Transverse colon (tissue), 4 donors: ENCODE results near the gene LRRC75B. TPM values are rescaled to one million over a fixed set of nuclear protein-coding genes. Genes with fewer than 3 reads are reported as not detected.
A peak's percentile ranks its signal among the peaks of the same experiment; 100 is the strongest.

Experiments used
- DNase-seq: peaks from one replicate; pipeline ENCODE4 v3.0.0-alpha.2; 2019
- H3K27ac ChIP-seq, 4 donors: fragments of 200-600 bp; sonication (generic); 2 replicates each; pipeline ENCODE4 v1.5.1; 2016 to 2018; ENCODE audit warnings: inconsistent platforms in 4 of 4
- H3K27me3 ChIP-seq: fragments of 200-600 bp; sonication (generic); 2 replicates; pipeline ENCODE4 v1.5.1; 2017; ENCODE audit warnings: inconsistent platforms
- H3K36me3 ChIP-seq, 4 donors: fragments of 200-600 bp; sonication (generic); 2 replicates each; pipeline ENCODE4 v1.5.1; 2017 to 2019; ENCODE audit warnings: inconsistent platforms in 4 of 4
- H3K4me1 ChIP-seq, 4 donors: fragments of 200-600 bp; sonication (generic); 2 replicates each; pipeline ENCODE4 v1.5.1; 2017 to 2020; ENCODE audit warnings: inconsistent platforms in 4 of 4
- H3K4me3 ChIP-seq, 4 donors: fragments of 200-600 bp; sonication (generic); 1 replicate in 1 of 4; 2 replicates in 3 of 4; pipeline versions ENCODE4 v1.5.1 to v1.6.1; 2017 to 2019; ENCODE audit warnings: inconsistent platforms in 4 of 4
- H3K9me3 ChIP-seq, 2 donors: fragments of 200-600 bp; sonication (generic); 2 replicates each; pipeline ENCODE4 v1.5.1; 2017 to 2019; ENCODE audit warnings: inconsistent platforms in 2 of 2
- EP300 ChIP-seq: sonication (generic); formaldehyde crosslinking; IDR thresholded peaks from one replicate; pipeline ENCODE4 v1.6.1; 2017; ENCODE audit warnings: antibody characterized with exemption, low read depth
- POLR2A ChIP-seq: fragments of 450-650 bp; IDR thresholded peaks from one replicate; pipeline ENCODE4 v1.6.1; 2016; ENCODE audit warnings: antibody characterized with exemption, mild to moderate bottlenecking, moderate library complexity
- POLR2AphosphoS5 ChIP-seq, 3 donors: sonication (generic); formaldehyde crosslinking; IDR thresholded peaks; one replicate each; pipeline ENCODE4 v1.6.1; 2016; ENCODE audit warnings: antibody characterized with exemption in 3 of 3
- WGBS, 2 donors: methylation state at CpG; one replicate each; pipeline ENCODE4 v1.1.5; 2018; ENCODE audit warnings: low coverage in 1 of 2; 5-methylcytosine and 5-hydroxymethylcytosine counted together
- in situ Hi-C, 4 donors: fragments of 200-750 bp; cut with MboI; loops; one replicate each; pipeline versions ENCODE4 v1.15.0 to v1.15.1; 2017; ENCODE audit warnings: low sequenced_read_pairs in 3 of 4, low pct_ligation_motif_present in 1 of 4, low pct_unique_long_range_greater_than_20kb in 1 of 4
- intact Hi-C: fragments of 100-400 bp; cut with DNase I; formaldehyde crosslinking; loops from one replicate; pipeline ENCODE4 v1.15.1; 2023; ENCODE audit warnings: low total_unique reads
- total RNA-seq, 4 donors: library from RNA; depleted of rRNA; stranded (reverse); fragments of >200 nt; gene quantifications; one replicate each; pipeline ENCODE4 v1.1.0, GENCODE V29; 2016
- TF ChIP-seq, protein P1 (sequence below), 5 experiments: fragments of 200-600 bp in 3 of 5; fragments of 450-650 bp in 2 of 5; sonication (generic) in 3 of 5; IDR thresholded peaks; 1 replicate in 2 of 5; 2 replicates in 3 of 5; pipeline ENCODE4 v1.5.1; 2016 to 2017; ENCODE audit warnings: antibody characterized with exemption in 5 of 5, inconsistent platforms in 3 of 5, mild to moderate bottlenecking in 2 of 5, moderate library complexity in 1 of 5

Gene LRRC75B
- total RNA-seq, 4 donors from 2014 or later = 13.3 to 20.6 (median 16.6) TPM

DNA sequence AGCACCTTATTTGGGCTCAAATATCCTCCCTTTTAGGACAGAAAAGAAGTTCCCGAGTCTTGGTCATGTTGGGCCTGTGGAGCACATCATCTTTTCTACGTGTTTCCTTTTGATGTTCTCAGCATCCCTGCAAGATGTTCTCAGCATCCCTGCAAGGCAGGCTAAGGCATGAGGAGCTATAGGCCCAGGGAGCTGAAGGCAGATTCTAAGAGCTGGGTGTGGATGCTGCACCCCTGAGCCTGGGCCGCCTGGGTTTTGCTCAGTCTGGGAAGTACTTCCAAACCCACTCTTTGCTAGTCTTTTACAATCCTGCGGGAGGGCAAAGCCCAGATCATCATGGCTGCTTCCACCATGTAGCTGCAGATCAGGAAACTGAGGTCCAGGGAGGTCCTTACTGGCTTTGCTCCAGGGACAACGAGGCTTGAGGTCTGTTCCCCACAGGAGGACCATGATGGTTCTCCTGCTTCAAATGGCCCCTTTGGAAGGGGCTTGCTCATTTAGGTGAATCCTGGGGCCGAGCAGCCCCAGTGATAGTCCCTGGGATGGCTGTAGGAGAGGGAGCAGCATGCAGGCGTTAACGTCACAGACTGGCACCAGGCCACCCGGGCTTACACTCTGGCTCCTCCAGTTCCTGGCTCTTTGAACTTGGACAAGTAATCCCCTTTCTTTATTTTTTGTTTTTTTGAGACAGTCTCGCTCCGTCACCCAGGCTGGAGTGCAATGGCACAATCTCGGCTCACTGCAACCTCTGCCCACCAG, 10.6 kb downstream of the LRRC75B start:
- 87 to 96% methylated on average over 7 to 12 of the region's 12 CpGs for WGBS, 2 donors
- no peaks in the 10 kb centered on the region for H3K36me3 ChIP-seq
- no peak for DNase-seq
- H3K4me3 ChIP-seq = no peak overlapping the region
- in situ Hi-C loops = no loop called here
- no peak for TF ChIP-seq POLR2A
- TF ChIP-seq EP300 = no peak
- peaks cover 12 to 48% (median 34%) of the 10 kb centered on the region in 4 donors for H3K4me1 ChIP-seq
- intact Hi-C loops = no loop called here
- no peaks in the 10 kb centered on the region for H3K27me3 ChIP-seq
- no peaks in the 10 kb centered on the region for H3K9me3 ChIP-seq
- H3K27ac ChIP-seq = no peak overlapping the region

DNA sequence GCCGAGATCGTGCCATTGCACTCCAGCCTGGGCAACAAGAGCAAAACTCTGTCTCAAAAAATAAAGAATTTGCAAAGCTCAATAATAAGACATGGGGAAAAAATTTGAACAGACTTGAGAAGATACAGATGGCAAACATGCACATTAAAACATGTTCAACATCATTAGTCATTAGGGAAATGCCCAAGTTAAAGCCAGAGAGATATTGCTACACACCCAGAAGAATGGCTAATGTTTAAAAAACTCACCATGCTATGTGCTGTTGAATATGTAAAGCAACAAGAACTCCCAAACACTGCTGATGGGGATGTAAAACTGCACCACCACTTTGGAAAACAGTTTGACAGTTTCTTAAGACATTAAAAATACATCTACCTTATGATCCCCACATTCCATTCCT, 12.6 kb downstream of the LRRC75B start:
- H3K9me3 ChIP-seq = no peaks in the 10 kb centered on the region
- H3K27me3 ChIP-seq = no peaks in the 10 kb centered on the region
- peaks cover 12 to 58% (median 34%) of the 10 kb centered on the region in 4 donors for H3K4me1 ChIP-seq
- TF ChIP-seq POLR2A = no peak
- TF ChIP-seq POLR2AphosphoS5 (IDR thresholded peaks at IDR 0.05) = peak in 1 of 3 donors; percentile 34
- TF ChIP-seq, protein P1, sequence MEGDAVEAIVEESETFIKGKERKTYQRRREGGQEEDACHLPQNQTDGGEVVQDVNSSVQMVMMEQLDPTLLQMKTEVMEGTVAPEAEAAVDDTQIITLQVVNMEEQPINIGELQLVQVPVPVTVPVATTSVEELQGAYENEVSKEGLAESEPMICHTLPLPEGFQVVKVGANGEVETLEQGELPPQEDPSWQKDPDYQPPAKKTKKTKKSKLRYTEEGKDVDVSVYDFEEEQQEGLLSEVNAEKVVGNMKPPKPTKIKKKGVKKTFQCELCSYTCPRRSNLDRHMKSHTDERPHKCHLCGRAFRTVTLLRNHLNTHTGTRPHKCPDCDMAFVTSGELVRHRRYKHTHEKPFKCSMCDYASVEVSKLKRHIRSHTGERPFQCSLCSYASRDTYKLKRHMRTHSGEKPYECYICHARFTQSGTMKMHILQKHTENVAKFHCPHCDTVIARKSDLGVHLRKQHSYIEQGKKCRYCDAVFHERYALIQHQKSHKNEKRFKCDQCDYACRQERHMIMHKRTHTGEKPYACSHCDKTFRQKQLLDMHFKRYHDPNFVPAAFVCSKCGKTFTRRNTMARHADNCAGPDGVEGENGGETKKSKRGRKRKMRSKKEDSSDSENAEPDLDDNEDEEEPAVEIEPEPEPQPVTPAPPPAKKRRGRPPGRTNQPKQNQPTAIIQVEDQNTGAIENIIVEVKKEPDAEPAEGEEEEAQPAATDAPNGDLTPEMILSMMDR (IDR thresholded peaks at IDR 0.05) = no peak
- H3K27ac ChIP-seq = peak overlapping the region in 3 of 4 donors; percentile 36 to 63 (median 37)
- no peak for DNase-seq
- intact Hi-C loops = no loop called here
- in situ Hi-C loops = no loop called here
- H3K36me3 ChIP-seq = no peaks in the 10 kb centered on the region
- 87% methylated on average over 2 of the region's 2 CpGs; no CpG with 5 or more reads in 1 of the 2 donors for WGBS, 2 donors
- no peak overlapping the region for H3K4me3 ChIP-seq

DNA sequence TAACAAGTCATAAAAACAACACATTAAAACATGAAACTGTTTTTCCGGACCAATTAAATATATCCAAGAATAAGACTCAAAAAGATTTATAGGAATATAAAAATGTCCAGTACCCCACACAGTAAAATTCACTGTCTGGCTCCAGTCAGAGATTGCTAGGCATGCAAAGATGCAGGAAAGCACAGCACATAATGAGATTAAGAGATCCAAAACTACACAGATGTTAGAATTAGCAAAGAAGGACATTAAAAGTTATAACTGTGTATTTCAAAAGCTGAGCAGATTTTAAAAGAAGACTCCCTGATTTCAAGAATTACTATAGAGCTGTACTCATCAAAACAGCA, 13.6 kb downstream of the LRRC75B start:
- WGBS, 2 donors = 13 to 29% methylated on average over 1 of the region's 1 CpG
- Histone ChIP-seq H3K36me3 (no peaks in the 10 kb centered on the region), H3K27ac (peak overlapping the region; percentile 57 to 76 (median 67)), H3K4me1 (peaks cover 12 to 56% (median 34%) of the 10 kb centered on the region in 4 donors), H3K9me3 (no peaks in the 10 kb centered on the region), H3K4me3 (no peak overlapping the region), H3K27me3 (no peaks in the 10 kb centered on the region)
- no peak for DNase-seq
- in situ Hi-C loops (no loop called here), intact Hi-C loops (no loop called here)
- TF ChIP-seq POLR2AphosphoS5 (IDR thresholded peaks at IDR 0.05) (no peak), EP300 (no peak), POLR2A (no peak)
- TF ChIP-seq, protein P1 (IDR thresholded peaks at IDR 0.05) = no peak

DNA sequence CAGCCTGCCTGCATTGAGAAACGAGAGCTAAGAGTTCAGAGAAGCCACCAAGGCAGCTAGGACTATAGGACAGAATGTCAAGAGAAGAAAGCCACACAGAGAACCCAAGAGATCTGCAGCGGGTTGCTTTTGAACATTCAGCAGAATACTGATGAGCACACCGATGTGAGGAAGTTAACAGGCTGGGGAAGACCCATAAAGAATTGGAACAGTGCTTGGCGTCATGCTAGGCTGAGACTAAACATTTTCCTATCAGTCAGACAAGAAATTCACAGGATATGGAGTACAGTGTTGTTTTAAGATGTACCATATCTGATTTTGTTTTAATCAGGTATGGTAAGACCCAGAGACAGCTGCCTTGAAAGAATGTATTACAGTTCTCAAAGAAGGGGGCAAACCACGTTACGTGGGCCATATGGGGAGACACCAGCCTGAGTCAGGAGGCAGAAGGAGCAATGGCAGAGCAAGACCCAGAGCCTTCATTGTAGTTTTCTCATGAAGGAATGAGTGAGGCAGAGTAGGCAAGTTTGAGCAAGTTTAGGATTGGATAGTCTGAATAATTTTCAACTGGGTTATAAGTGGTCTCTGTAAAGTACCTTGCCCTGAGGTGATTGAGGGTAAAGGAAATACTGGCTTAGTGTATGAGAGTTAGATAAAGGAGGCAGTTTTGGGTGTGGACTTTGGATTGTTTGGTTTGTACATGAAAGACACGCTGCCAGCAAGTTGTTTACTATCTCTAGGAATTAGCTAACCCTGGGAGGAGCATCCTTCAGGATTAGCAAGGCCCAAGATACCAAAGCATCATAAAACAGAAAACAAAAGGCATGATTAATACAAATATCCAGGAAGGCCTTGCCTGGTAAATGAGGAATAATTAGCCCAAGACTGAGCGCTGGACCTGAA, 14.3 kb downstream of the LRRC75B start:
- no peaks in the 10 kb centered on the region for H3K27me3 ChIP-seq
- 49% methylated on average over 8 of the region's 8 CpGs for WGBS, 2 donors
- intact Hi-C loops = no loop called here
- no peak overlapping the region for H3K4me3 ChIP-seq
- in situ Hi-C loops = no loop called here
- DNase-seq = no peak
- H3K4me1 ChIP-seq = peaks cover 12 to 50% (median 30%) of the 10 kb centered on the region in 4 donors
- peak overlapping the region; percentile 57 to 76 (median 67) for H3K27ac ChIP-seq
- TF ChIP-seq POLR2AphosphoS5 (IDR thresholded peaks at IDR 0.05) (peak in 2 of 3 donors; percentile 13 to 43), POLR2A (no peak), EP300 (no peak)
- TF ChIP-seq, protein P1 (IDR thresholded peaks at IDR 0.05) = no peak
- no peaks in the 10 kb centered on the region for H3K9me3 ChIP-seq
- H3K36me3 ChIP-seq = peaks cover 0 to 5% (median 2%) of the 10 kb centered on the region in 4 donors
